Liver (tissue), 3 donors: ENCODE measurements around the gene THEMIS2.

Experiments used
- ATF3 ChIP-seq: IDR thresholded peaks from 2 replicates; pipeline ENCODE4 v1.6.1; 2016; ENCODE audit warnings: antibody characterized with exemption
- CTCF ChIP-seq: fragments of 150-350 bp; IDR thresholded peaks from 2 replicates; pipeline ENCODE4 v1.5.1; 2017; ENCODE audit warnings: improper control_type of control experiment, low read depth, low read length; ENCODE audit not compliant: missing input control
- EGR1 ChIP-seq, 2 donors: IDR thresholded peaks; 2 replicates each; pipeline ENCODE4 v1.6.1; 2016 to 2018; ENCODE audit warnings: antibody characterized with exemption in 2 of 2, low read depth in 2 of 2
- FOXA2 ChIP-seq: IDR thresholded peaks from 2 replicates; pipeline ENCODE4 v1.6.1; 2016; ENCODE audit warnings: antibody characterized with exemption
- HNF4G ChIP-seq: IDR thresholded peaks from 2 replicates; pipeline ENCODE4 v1.6.1; 2016; ENCODE audit warnings: antibody characterized with exemption
- JUND ChIP-seq, 2 donors: IDR thresholded peaks; 2 replicates each; pipeline ENCODE4 v1.6.1; 2016; ENCODE audit warnings: antibody characterized with exemption in 2 of 2
- RAD21 ChIP-seq, 2 donors: IDR thresholded peaks; 2 replicates each; pipeline ENCODE4 v1.6.1; 2016; ENCODE audit warnings: antibody characterized with exemption in 2 of 2, mild to moderate bottlenecking in 2 of 2
- REST ChIP-seq: IDR thresholded peaks from 2 replicates; pipeline ENCODE4 v1.6.1; 2016; ENCODE audit warnings: antibody characterized with exemption, mild to moderate bottlenecking
- SP1 ChIP-seq: IDR thresholded peaks from 2 replicates; pipeline ENCODE4 v1.6.1; 2018; ENCODE audit warnings: antibody characterized with exemption, mild to moderate bottlenecking
- TAF1 ChIP-seq: conservative IDR thresholded peaks from 2 replicates; pipeline ENCODE4 v1.6.1; 2016; ENCODE audit warnings: antibody characterized with exemption, mild to moderate bottlenecking
- YY1 ChIP-seq: IDR thresholded peaks from 2 replicates; pipeline ENCODE4 v1.6.1; 2016; ENCODE audit warnings: antibody characterized with exemption, mild to moderate bottlenecking
- donor health status: healthy.
- donor health status: healthy.

GRCh38 chr1:27915082-27915575 is 42.8 kb downstream of the THEMIS2 start:
- TF ChIP-seq YY1 (no peak), REST (no peak), JUND (IDR thresholded peaks at IDR 0.05) (no peak), CTCF (no peak), HNF4G (no peak), SP1 (no peak), RAD21 (IDR thresholded peaks at IDR 0.05) (no peak), FOXA2 (no peak), EGR1 (IDR thresholded peaks at IDR 0.05; ENCODE audit: low read depth in 2 of 2) (no peak), TAF1 (no peak), ATF3 (no peak)
